Measurements from ENCODE around the gene KRT15.

The KRT15 gene

DNA sequence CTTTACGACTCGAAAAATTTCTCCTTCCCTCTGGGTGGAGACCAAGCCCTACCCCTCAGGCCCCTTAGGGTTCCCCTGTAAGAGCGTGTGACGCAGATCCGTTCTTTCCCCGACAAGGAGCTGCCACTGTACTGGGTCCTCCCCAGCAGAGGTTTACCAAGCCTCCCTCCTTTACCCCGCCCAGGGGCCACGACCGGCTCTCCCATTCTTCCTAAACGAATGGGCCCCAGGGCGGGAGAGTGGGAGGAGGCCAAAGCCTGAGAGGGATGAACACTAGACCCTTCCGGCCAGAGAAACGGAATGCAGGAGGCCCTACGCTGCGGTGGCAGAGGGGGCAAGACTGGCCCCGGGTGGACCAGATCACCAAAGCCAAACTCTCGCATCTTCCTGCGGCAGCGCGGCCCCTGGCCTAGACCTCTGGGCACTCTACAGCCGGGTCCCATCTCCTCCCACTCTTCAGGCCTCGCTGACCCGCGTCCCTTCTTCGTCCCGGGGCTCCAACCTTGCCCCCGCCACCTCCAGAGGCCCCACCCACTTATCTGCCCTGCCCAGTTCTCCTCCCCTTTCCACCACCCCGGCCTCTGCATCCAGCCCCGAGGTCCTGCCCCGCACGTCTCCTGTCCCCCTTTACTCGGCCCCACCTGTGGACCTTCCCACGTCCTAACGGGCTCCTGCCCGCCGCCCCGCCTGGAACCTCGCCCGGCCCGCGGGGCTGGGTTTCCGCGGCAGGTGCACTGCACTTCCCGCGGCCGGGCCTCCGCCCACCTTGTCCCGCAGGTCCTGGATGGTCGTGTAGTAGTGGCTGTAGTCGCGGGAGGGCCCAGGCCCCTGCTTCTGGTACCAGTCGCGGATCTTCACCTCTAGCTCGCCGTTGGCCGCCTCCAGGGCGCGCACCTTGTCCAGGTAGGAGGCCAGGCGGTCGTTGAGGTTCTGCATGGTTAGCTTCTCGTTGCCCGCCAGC is 8.7 kb upstream of the KRT15 start:
- DNase-seq (ENCODE audit: extremely low read depth in 1 of 2, low read depth in 1 of 2) = no peak

DNA sequence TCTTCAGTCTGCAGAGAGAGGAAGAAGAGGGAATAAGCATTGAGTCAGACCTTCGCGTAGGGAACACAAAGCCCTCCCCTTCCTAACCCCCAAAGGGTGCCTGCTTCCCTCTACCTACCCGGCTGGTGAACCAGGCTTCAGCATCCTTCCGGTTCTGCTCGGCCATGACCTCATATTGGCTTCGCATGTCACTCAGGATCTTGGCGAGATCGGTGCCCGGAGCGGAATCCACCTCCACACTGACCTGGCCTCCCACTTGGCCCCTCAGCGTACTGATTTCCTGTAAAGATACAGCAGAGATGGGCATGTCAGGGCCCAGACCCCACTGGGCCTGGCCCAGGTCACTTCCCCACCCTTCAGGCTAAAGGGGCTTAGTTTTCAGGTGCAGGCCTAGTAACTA is 5.6 kb upstream of the KRT15 start:
- DNase-seq (ENCODE audit: extremely low read depth in 1 of 2, low read depth in 1 of 2) = no peak

- no peak for DNase-seq (ENCODE audit: extremely low read depth in 1 of 2, low read depth in 1 of 2)
Observed at GRCh38 chr17:41523787-41524186, 5.1 kb upstream of the KRT15 start.

DNA sequence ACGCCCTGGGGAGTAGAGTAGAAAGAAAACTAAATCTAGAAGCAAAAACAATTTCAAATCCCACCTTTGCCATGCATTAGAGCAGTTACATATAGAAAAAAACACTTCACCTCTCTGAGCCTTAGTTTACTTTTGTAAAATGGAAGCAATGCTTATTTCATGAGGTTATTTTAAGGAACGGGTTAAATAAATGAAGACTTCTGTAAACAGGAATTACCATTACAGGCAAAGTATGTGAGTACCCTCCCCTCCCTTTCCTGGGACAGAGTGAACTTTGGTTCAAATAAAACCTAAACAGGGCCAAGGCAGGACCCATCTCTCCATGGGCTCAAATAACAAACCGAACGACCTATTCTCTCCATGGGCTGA is 4.5 kb upstream of the KRT15 start:
- DNase-seq (ENCODE audit: extremely low read depth in 1 of 2, low read depth in 1 of 2) = no peak

DNA sequence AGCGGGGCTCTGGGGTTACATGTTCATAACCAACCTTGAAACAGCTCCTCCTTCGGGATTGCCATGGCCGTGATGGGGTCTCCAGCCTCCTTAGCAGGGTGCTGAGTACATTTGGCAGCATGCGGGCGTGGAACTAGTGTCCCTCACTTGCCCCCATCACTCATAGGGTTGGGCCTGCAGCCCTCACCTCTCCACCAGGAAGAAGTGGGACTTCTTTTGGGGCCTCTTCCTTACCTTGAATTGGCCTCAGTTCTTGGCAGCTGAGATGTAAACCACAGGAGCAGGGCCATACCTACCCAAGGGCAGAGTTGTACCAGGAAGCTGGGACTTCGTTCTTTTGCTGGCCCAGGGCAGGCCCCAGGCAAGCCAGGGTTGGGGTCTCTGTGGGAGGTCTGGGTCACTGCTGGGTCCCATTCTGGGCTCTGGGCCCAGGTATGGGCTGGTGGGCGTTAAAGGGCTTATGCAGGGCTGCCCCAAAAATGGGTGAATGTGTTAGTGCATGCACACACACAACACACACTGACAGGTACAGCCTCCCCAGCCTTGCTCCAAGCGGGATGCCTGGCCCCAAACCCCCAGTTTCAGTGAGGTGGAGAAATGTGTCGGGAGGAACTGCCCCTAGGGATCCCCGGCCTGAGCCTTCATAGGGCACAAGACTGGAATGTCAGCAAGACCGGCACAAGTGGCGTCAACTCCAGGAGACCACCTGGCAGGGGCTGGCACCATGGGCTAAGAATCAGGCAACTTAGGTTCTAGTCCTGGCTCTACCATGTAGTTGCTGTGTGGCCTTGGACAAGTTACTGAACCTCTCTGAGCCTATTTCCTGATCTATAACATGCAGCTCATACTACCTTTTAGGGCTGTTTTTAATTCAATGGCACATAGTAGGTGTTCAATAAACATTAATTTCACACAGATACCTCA is 3.9 kb upstream of the KRT15 start:
- DNase-seq (ENCODE audit: extremely low read depth in 1 of 2, low read depth in 1 of 2) = no peak

DNA sequence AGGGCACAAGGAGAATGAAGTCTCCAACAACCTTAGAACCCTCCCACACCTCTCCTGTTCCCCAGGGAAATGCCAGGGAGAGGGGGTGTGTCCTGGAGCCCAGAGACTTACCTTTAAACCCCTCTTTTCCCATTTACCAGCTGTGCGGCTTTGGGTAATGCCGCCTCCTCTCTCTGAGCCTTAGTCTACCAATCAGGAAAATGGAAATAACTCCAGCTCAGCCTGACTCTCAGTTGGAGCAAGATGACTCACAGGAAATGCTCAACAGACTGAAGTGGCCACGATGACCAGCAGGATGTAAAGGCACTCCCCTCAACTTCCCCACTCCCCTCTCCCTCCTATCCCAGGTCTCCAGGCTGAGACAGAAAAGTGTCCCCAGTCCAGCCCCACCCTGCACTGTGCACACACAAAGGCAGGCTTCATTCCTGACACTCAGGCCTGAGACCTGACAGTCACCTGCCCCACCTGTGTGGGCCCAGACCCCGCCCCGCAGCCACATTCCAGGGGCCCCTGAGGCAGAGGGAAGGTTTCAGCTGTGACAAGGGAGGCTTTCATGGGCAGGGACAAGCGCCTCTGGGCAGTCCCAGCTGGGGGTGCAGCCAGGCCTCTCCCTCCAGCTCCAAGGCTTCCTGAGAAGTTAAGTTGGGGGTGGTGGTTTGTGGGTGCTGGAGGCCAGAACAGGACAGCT is 3.0 kb upstream of the KRT15 start:
- DNase-seq (ENCODE audit: extremely low read depth in 1 of 2, low read depth in 1 of 2) = no peak

DNA sequence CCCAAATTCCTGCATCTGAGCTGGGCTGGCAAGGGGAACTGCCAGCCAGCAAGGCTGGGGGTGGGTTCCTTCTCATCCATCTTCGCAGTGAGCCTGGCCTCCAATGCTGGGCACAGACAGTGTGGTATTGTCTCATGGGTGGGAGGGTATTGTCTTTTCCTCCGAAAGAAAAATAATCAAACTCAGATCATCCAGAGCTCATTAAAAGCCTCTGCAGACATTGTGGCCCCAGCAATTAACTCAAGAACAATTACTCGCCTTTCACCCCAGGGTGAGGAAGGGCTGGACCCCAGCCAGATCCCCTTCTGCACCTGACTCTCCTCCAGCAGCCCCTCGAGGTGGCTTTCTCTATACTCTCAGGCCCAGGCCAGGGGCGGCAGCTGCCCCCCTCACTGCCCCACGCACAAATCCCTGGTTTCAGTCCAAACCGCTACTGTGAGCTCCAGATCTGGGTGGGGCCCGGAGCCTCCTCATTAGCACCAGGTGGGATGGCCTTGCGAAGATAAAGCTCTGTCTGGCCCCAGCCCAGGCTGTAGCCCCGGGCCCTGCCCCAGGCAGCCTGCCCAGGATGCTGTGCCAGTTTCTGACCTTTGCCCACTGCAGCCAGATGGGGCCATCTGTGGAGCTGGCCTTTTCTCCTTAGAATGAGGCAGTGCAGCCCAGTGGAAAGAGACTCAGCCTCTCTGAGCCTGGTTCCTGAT is 2.3 kb upstream of the KRT15 start:
- DNase-seq (ENCODE audit: extremely low read depth in 1 of 2, low read depth in 1 of 2) = no peak

DNA sequence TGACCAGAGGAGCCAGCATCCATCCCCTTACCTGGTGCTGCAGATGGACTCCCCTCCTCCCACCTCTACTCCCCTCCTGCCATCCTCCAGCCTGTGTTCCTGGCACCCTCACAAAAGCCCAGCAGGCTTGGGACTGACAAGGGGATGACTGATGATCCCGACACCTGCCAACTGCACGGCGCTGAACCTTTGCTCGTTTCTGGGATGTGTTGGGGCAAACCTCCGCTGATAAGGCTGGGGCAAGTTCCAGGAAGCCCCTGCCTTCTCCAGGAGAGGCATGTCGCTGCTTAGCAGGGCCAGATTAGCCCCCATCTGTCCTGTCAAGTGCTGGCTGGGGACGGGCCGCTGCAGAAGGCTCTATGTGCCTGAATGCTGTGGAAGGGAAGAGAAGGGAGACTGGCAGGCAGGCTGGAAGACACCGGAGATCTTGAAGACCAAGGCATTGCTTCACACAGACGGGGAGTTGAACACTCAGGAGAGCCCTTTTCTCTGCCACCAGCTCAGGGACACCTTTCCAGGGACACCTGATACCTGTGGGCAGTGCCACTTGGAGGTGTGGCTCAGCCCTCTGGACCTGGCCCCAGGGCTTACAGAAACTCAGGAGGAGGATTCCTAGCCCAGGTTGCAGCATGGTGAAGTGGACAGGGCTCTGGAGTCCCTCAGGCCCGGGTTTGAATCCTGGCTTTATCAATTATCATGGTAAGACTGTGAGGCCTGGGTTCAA is 973 bp upstream of the KRT15 start:
- no peak for DNase-seq (ENCODE audit: extremely low read depth in 1 of 2, low read depth in 1 of 2)

DNA sequence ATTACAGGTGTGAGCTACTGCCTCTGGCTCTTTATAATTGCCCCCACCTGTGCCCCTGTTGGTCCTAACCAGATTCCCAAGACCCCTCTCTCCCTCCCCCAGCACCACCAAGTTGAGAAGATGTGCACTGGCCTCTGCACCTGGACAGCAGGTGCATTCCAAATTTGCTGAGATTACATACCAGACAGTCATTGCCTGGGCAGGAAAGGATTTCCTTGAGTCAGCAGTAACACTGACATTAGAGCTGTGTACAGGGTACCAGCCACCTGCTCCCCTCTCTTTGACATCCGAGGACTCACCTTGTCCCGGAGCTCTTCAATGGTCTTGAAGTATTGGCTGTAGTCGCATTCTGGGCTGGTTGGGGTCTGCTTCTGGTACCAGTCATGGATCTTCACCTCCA is 659 bp downstream of the KRT15 start:
- DNase-seq (ENCODE audit: extremely low read depth in 1 of 2, low read depth in 1 of 2) = no peak

DNA sequence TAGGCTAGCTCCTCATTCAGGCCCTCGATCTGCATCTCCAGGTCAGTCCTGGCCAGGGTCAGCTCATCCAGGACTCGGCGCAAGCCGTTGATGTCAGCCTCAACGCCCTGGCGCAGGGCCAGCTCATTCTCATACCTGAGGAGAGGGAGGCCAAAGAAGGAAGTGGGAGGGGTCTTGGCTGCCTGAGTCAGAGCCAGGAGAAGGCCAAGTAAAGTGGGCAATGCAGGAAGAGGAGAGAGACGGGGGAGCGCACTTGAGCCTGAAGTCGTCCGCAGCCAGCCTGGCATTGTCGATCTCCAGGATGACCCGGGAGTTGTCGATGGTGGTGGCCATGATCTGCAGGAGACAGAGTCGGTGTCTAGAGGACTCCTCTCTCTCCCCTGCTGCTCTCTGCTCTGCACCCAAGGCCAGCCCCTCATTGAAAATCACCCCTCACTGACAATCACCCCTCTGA is 1.8 kb downstream of the KRT15 start:
- no peak for DNase-seq (ENCODE audit: extremely low read depth in 1 of 2, low read depth in 1 of 2)

GRCh38 chr17:41516147-41516829 is 2.4 kb downstream of the KRT15 start:
- DNase-seq (ENCODE audit: extremely low read depth in 1 of 2, low read depth in 1 of 2) = no peak

- no peak for DNase-seq (ENCODE audit: extremely low read depth in 1 of 2, low read depth in 1 of 2)
Observed at GRCh38 chr17:41513168-41513547, 5.5 kb downstream of the KRT15 start.

- no peak for DNase-seq (ENCODE audit: extremely low read depth in 1 of 2, low read depth in 1 of 2)
Observed at GRCh38 chr17:41512546-41513167, 6.0 kb downstream of the KRT15 start.

DNA sequence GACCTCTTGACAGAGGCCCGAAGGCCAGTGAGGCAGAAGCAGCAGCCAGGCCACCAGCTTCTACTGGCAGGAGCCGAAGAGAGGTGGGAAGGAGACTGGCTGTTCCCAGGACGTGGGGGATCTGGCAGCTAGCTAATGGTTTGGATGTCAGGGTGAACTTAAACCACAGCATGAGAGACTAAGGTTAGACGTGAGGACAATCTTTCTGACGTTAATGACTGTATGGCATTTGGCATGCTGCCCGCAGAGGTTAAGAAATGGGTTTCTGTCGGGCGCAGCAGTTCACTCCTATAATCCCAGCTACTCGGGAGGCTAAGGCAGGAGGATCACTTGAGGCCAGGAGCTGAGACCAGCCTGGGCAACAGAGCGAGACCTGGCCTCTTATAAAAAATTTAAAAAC is 7.0 kb downstream of the KRT15 start:
- DNase-seq (ENCODE audit: extremely low read depth in 1 of 2, low read depth in 1 of 2) = no peak

- DNase-seq (ENCODE audit: extremely low read depth in 1 of 2, low read depth in 1 of 2) = no peak
Observed at GRCh38 chr17:41511116-41511515, 7.6 kb downstream of the KRT15 start.

- no peak for DNase-seq (ENCODE audit: extremely low read depth in 1 of 2, low read depth in 1 of 2)
Observed at GRCh38 chr17:41510251-41511065, 8.2 kb downstream of the KRT15 start.

- no peak for DNase-seq (ENCODE audit: extremely low read depth in 1 of 2, low read depth in 1 of 2)
Observed at GRCh38 chr17:41507315-41507880, 11.3 kb downstream of the KRT15 start.
